Keratinocyte (primary cell): Measurements from ENCODE around the gene ZMYM5. TPM values are rescaled to one million over a fixed set of nuclear protein-coding genes. Genes with fewer than 3 reads are reported as not detected.
"Not testable (repeated sequence)": the region's sequence is repeated elsewhere in the genome, so short reads cannot be mapped to it uniquely, and the experiment has no call there.

ENCODE experiments used
- DNase-seq: peaks from one replicate; pipeline ENCODE4 v3.0.0-alpha.2; 2011; ENCODE audit warnings: low read depth, missing footprints, low spot score
- FAIRE-seq: peaks from 2 replicates; lab custom pipeline; 2011; peaks lifted over from hg19 to GRCh38; lab: Jason Lieb, UNC
- H2AFZ ChIP-seq: 2 replicates; pipeline ENCODE4 v1.6.0; 2012; ENCODE audit warnings: low read length, control low read depth, inconsistent platforms; ENCODE audit not compliant: control insufficient read depth
- H3K27ac ChIP-seq: 2 replicates; pipeline ENCODE4 v1.5.1; 2011; ENCODE audit warnings: low read length; ENCODE audit not compliant: control insufficient read depth, insufficient read depth
- H3K27me3 ChIP-seq: 3 replicates; pipeline ENCODE4 v1.6.0; 2011; ENCODE audit warnings: low read length; ENCODE audit not compliant: control insufficient read depth, insufficient read depth; ENCODE audit errors: extremely low read depth
- H3K36me3 ChIP-seq, 2 experiments: 2 replicates in 1 of 2; 3 replicates in 1 of 2; pipeline ENCODE4 v1.5.1; 2011; ENCODE audit warnings: low read length in 2 of 2, mild to moderate bottlenecking in 1 of 2; ENCODE audit not compliant: control insufficient read depth in 2 of 2, insufficient read depth in 2 of 2; ENCODE audit errors: extremely low read depth in 1 of 2
- H3K4me1 ChIP-seq: 3 replicates; pipeline ENCODE4 v1.5.1; 2011; ENCODE audit warnings: low read length; ENCODE audit not compliant: control insufficient read depth, insufficient read depth; ENCODE audit errors: extremely low read depth
- H3K4me2 ChIP-seq: 3 replicates; pipeline ENCODE4 v1.6.0; 2011; ENCODE audit warnings: low read depth, low read length; ENCODE audit not compliant: control insufficient read depth, insufficient read depth; ENCODE audit errors: extremely low read depth
- H3K4me3 ChIP-seq, 3 experiments: fragments of 200-600 bp in 1 of 3; sonication (generic) in 1 of 3; 2 replicates in 2 of 3; 3 replicates in 1 of 3; pipeline ENCODE4 v1.5.1; 2011 to 2016; ENCODE audit warnings: low read length in 3 of 3, mild to moderate bottlenecking in 3 of 3, control low read depth in 2 of 3, inconsistent platforms in 1 of 3, low read depth in 1 of 3, mixed read lengths in 1 of 3, mixed run types in 1 of 3, moderate library complexity in 1 of 3; ENCODE audit not compliant: control insufficient read depth in 2 of 3, insufficient read depth in 2 of 3; ENCODE audit errors: extremely low read depth in 1 of 3
- H3K79me2 ChIP-seq: 2 replicates; pipeline ENCODE4 v1.6.0; 2012; ENCODE audit warnings: low read length; ENCODE audit not compliant: control insufficient read depth, insufficient read depth
- H3K9ac ChIP-seq: 3 replicates; pipeline ENCODE4 v1.6.0; 2011; ENCODE audit warnings: low read length; ENCODE audit not compliant: control insufficient read depth, insufficient read depth; ENCODE audit errors: extremely low read depth
- H3K9me1 ChIP-seq: 3 replicates; pipeline ENCODE4 v1.6.0; 2011; ENCODE audit warnings: low read length; ENCODE audit not compliant: control insufficient read depth, insufficient read depth; ENCODE audit errors: extremely low read depth
- H3K9me3 ChIP-seq: 2 replicates; pipeline ENCODE4 v1.5.1; 2012; ENCODE audit warnings: low read depth, low read length; ENCODE audit not compliant: control insufficient read depth
- H4K20me1 ChIP-seq: 3 replicates; pipeline ENCODE4 v1.6.0; 2011; ENCODE audit warnings: low read length; ENCODE audit not compliant: control insufficient read depth, insufficient read depth; ENCODE audit errors: extremely low read depth
- CTCF ChIP-seq, 3 experiments: IDR thresholded peaks in 1 of 3; conservative IDR thresholded peaks in 1 of 3; optimal IDR thresholded peaks in 1 of 3; 2 replicates in 2 of 3; 3 replicates in 1 of 3; pipeline versions ENCODE3 to v1.5.1; 2011; ENCODE audit warnings: low read length in 3 of 3, mild to moderate bottlenecking in 3 of 3, moderate library complexity in 2 of 3, control low read depth in 1 of 3, inconsistent platforms in 1 of 3; ENCODE audit not compliant: insufficient read depth in 2 of 3; ENCODE audit errors: extremely low read depth in 1 of 3
- EZH2 ChIP-seq: IDR thresholded peaks from one replicate; pipeline ENCODE4 v1.6.1; 2012; ENCODE audit warnings: inconsistent platforms, mild to moderate bottlenecking, low read length, moderate library complexity
- dilution Hi-C: fragments of 300-500 bp; cut with MboI; formaldehyde crosslinking; loops from one replicate; pipeline ENCODE4 v1.7.0; 2020; ENCODE audit warnings: low sequenced_read_pairs; ENCODE audit not compliant: extremely low pct_ligation_motif_present
- polyA plus RNA-seq, 5 experiments: library from polyadenylated mRNA; depleted of rRNA in 3 of 5; stranded (reverse) in 3 of 5; stranded (forward) in 1 of 5; unstranded in 1 of 5; fragments of >200 nt; gene quantifications; 1 replicate in 1 of 5; 2 replicates in 3 of 5; 3 replicates in 1 of 5; pipeline versions ENCODE4 v1.2.1 to v1.2.3, GENCODE V29; 2011 to 2012; ENCODE audit warnings: missing spikeins in 2 of 5, low read depth in 1 of 5, low replicate concordance in 1 of 5

ZMYM5 gene
- polyA plus RNA-seq, 1 donor (not counting 4 experiments of a cell fraction or from before 2014, with no cell fraction given): 15.4 TPM

- Histone ChIP-seq H3K36me3 (peaks cover 7 to 8% of the 10 kb centered on the region in 2 experiments), H3K27me3 (no peaks in the 10 kb centered on the region), H2AFZ (no peak overlapping the region), H3K79me2 (no peaks in the 10 kb centered on the region), H3K9me3 (no peaks in the 10 kb centered on the region), H3K9me1 (no peaks in the 10 kb centered on the region), H3K27ac (no peak overlapping the region), H3K4me1 (no peaks in the 10 kb centered on the region), H3K9ac (no peak overlapping the region), H4K20me1 (no peaks in the 10 kb centered on the region), H3K4me2 (no peak overlapping the region), H3K4me3 (no peak overlapping the region)
- dilution Hi-C loops: no loop called here
- TF ChIP-seq CTCF (optimal IDR thresholded peaks at IDR 0.05 in 1 of 3, IDR thresholded peaks at IDR 0.05 in 1 of 3, conservative IDR thresholded peaks at IDR 0.05 in 1 of 3; ENCODE audit: extremely low read depth in 1 of 3, insufficient read depth in 2 of 3, low read length in 3 of 3) (no peak), EZH2 (no peak)
- DNase-seq (no peak), FAIRE-seq (no peak)
Observed at GRCh38 chr13:19817106-19817505, 46.3 kb downstream of the ZMYM5 start.

GRCh38 chr13:19815842-19816241 lies 47.6 kb downstream of the ZMYM5 start:
- H2AFZ ChIP-seq, H3K4me1 ChIP-seq, H3K9me3 ChIP-seq, H3K9me1 ChIP-seq, H3K27ac ChIP-seq, H3K4me2 ChIP-seq, DNase-seq, H3K36me3 ChIP-seq, H3K9ac ChIP-seq, H3K4me3 ChIP-seq, H4K20me1 ChIP-seq, dilution Hi-C loops, H3K27me3 ChIP-seq, H3K79me2 ChIP-seq, FAIRE-seq: not testable (repeated sequence)
